ENCODE data around the gene LHFPL6.

Gene LHFPL6

DNA sequence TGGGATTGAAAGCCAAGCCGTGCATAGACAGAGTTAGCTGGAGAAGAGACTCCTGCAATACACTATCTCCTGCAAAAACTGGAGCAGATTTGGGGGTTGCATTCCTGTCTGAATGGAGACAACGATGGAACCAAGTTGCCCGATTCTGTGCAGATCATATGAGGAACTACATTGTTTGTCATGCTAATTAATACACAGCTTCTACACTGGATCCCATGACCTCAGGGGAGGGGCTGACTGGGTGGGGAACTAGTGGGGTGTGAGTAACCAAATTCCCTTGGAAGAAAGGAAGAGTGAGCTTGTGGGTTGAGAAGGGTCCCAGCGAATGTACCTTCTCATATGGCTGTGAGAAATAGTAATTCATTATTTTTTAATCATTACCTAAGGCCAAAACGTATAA lies 214.0 kb downstream of the LHFPL6 start:
- H3K9me3 ChIP-seq (replicated peaks in 1 of 2; ENCODE audit: control insufficient read depth in 2 of 2, insufficient read depth in 1 of 2, low read depth in 1 of 2, low read length in 2 of 2) = no peaks in the 10 kb centered on the region
- DNase-seq (ENCODE audit: low spot score) = no peak
- no peak overlapping the region for H3K4ac ChIP-seq (ENCODE audit: low read length)
- no peak overlapping the region for H3K27ac ChIP-seq (replicated peaks; ENCODE audit: low read length)
- H2BK15ac ChIP-seq (ENCODE audit: low read length) = no peak overlapping the region
- no peak overlapping the region for H3K14ac ChIP-seq (ENCODE audit: low read length)
- H3K27me3 ChIP-seq (ENCODE audit: control insufficient read depth in 3 of 3, insufficient read depth in 3 of 3, low read depth in 1 of 3, low read length in 3 of 3) = no peaks in the 10 kb centered on the region
- no peak overlapping the region for H2BK12ac ChIP-seq (ENCODE audit: low read length)
- no peak overlapping the region for H4K91ac ChIP-seq (ENCODE audit: low read depth, low read length, poor library complexity)
- no peak overlapping the region for H2BK120ac ChIP-seq (ENCODE audit: low read depth, low read length)
- H3K36me3 ChIP-seq (replicated peaks in 1 of 2; ENCODE audit: control insufficient read depth in 2 of 2, insufficient read depth in 2 of 2, low read length in 2 of 2) = no peaks in the 10 kb centered on the region
- H2AK5ac ChIP-seq (ENCODE audit: low read depth, low read length) = no peak overlapping the region
- no peak overlapping the region for H3K18ac ChIP-seq (ENCODE audit: low read length)
- no peak overlapping the region for H2AFZ ChIP-seq (ENCODE audit: low read length)
- no peak overlapping the region for H3K9ac ChIP-seq (ENCODE audit: low read depth, low read length, poor library complexity)
- no peaks in the 10 kb centered on the region for H3K79me1 ChIP-seq (ENCODE audit: low read depth, low read length)
- H3K23ac ChIP-seq (ENCODE audit: low read depth, low read length, poor library complexity) = no peak overlapping the region
- no peak overlapping the region for H4K8ac ChIP-seq (ENCODE audit: low read depth, low read length)
- no peak overlapping the region for H3K4me3 ChIP-seq (ENCODE audit: low read length in 2 of 2)
- no peak overlapping the region for H3K4me2 ChIP-seq (ENCODE audit: insufficient read depth, low read length, poor library complexity, severe bottlenecking)
- WGBS, 2 donors (ENCODE audit: extremely low coverage in 2 of 2, insufficient read length in 2 of 2, insufficient replicate concordance in 1 of 2) = no CpG with 5 or more reads among the region's 5 CpGs
- peaks cover 19 to 23% of the 10 kb centered on the region in 2 donors for H3K4me1 ChIP-seq (ENCODE audit: control insufficient read depth in 2 of 2, insufficient read depth in 1 of 2, low read depth in 1 of 2, low read length in 2 of 2)
- no peak overlapping the region for H2BK5ac ChIP-seq (ENCODE audit: low read length)

DNA sequence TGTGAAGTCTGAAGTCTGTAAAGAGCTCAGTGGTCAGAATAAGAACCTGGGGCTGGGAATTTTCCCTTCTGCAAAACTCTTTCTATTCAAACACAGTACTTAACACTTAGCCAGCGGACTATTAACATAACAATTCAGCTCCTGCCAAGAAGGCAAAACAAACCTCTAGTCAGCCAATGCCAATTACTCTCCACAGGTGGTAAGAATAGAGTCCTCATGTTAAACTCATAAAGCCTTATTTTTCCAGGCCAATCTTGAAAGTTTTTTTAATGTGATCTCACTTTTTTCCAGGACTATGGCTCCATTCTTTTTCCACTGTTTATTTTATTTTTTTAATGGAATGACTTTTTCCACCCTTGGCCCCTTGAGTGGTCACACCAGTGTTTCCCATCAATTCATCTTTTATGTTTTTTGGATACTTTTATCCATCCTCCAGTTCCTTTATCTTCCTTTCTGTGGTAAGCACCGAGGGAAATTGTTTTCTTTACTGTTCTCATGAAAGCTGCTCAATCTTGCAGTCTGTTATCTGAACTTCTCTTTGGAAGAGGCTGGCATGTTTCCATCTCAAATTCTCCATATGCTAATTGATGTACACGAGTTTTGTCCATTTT lies 217.3 kb downstream of the LHFPL6 start:
- Histone ChIP-seq H3K27me3 (ENCODE audit: control insufficient read depth in 3 of 3, insufficient read depth in 3 of 3, low read depth in 1 of 3, low read length in 3 of 3) (no peaks in the 10 kb centered on the region), H3K4me3 (ENCODE audit: low read length in 2 of 2) (no peak overlapping the region)
- DNase-seq (ENCODE audit: low spot score) = peak; percentile 36

DNA sequence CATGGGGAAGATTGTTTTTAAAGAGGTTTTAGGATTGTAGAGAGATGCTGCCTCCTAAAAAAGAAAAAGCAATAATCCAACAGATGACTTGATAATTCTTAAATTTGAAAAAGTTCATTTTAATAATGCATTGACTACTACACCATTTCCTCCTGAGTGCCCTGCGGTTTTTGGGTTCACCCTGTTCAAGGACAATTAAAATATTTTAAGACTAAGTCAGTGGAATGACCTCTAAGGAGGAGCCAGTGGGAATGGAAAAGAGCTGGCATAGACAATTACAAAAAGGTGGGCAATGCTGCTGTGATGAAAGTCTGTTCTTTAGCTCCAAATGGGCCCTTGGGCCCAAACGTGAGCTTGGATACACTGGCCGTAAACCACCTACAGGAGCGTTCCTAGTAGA lies 217.8 kb downstream of the LHFPL6 start:
- Histone ChIP-seq H3K9me3 (replicated peaks in 1 of 2; ENCODE audit: control insufficient read depth in 2 of 2, insufficient read depth in 1 of 2, low read depth in 1 of 2, low read length in 2 of 2) (peaks cover 0 to 23% of the 10 kb centered on the region in 2 donors), H3K36me3 (replicated peaks in 1 of 2; ENCODE audit: control insufficient read depth in 2 of 2, insufficient read depth in 2 of 2, low read length in 2 of 2) (no peaks in the 10 kb centered on the region), H2BK5ac (ENCODE audit: low read length) (no peak overlapping the region), H2BK12ac (ENCODE audit: low read length) (no peak overlapping the region), H2AK5ac (ENCODE audit: low read depth, low read length) (no peak overlapping the region), H3K27ac (replicated peaks; ENCODE audit: low read length) (no peak overlapping the region), H3K4me1 (ENCODE audit: control insufficient read depth in 2 of 2, insufficient read depth in 1 of 2, low read depth in 1 of 2, low read length in 2 of 2) (peaks cover 19 to 23% of the 10 kb centered on the region in 2 donors), H4K8ac (ENCODE audit: low read depth, low read length) (no peak overlapping the region), H3K23ac (ENCODE audit: low read depth, low read length, poor library complexity) (no peak overlapping the region), H3K4me3 (ENCODE audit: low read length in 2 of 2) (no peak overlapping the region), H3K4me2 (ENCODE audit: insufficient read depth, low read length, poor library complexity, severe bottlenecking) (no peak overlapping the region), H3K14ac (ENCODE audit: low read length) (no peak overlapping the region), H3K9ac (ENCODE audit: low read depth, low read length, poor library complexity) (no peak overlapping the region), H2AFZ (ENCODE audit: low read length) (no peak overlapping the region), H2BK120ac (ENCODE audit: low read depth, low read length) (no peak overlapping the region), H3K27me3 (ENCODE audit: control insufficient read depth in 3 of 3, insufficient read depth in 3 of 3, low read depth in 1 of 3, low read length in 3 of 3) (no peaks in the 10 kb centered on the region), H3K4ac (ENCODE audit: low read length) (no peak overlapping the region), H4K91ac (ENCODE audit: low read depth, low read length, poor library complexity) (no peak overlapping the region), H3K79me1 (ENCODE audit: low read depth, low read length) (no peaks in the 10 kb centered on the region), H2BK15ac (ENCODE audit: low read length) (no peak overlapping the region), H3K18ac (ENCODE audit: low read length) (no peak overlapping the region)
- DNase-seq (ENCODE audit: low spot score) = no peak
- no CpG with 5 or more reads among the region's 4 CpGs for WGBS, 2 donors (ENCODE audit: extremely low coverage in 2 of 2, insufficient read length in 2 of 2, insufficient replicate concordance in 1 of 2)

More for the DNA sequence above, 217.3 kb downstream of the LHFPL6 start:
- no peak overlapping the region for H2BK120ac ChIP-seq (ENCODE audit: low read depth, low read length)
- H2BK12ac ChIP-seq (ENCODE audit: low read length) = no peak overlapping the region
- no CpG with 5 or more reads among the region's 3 CpGs for WGBS, 2 donors (ENCODE audit: extremely low coverage in 2 of 2, insufficient read length in 2 of 2, insufficient replicate concordance in 1 of 2)
- no peak overlapping the region for H3K18ac ChIP-seq (ENCODE audit: low read length)
- no peak overlapping the region for H4K91ac ChIP-seq (ENCODE audit: low read depth, low read length, poor library complexity)
- H3K9ac ChIP-seq (ENCODE audit: low read depth, low read length, poor library complexity) = no peak overlapping the region
- H3K4me1 ChIP-seq (ENCODE audit: control insufficient read depth in 2 of 2, insufficient read depth in 1 of 2, low read depth in 1 of 2, low read length in 2 of 2) = peaks cover 19 to 23% of the 10 kb centered on the region in 2 donors
- no peak overlapping the region for H3K4ac ChIP-seq (ENCODE audit: low read length)
- no peak overlapping the region for H3K23ac ChIP-seq (ENCODE audit: low read depth, low read length, poor library complexity)
- H3K36me3 ChIP-seq (replicated peaks in 1 of 2; ENCODE audit: control insufficient read depth in 2 of 2, insufficient read depth in 2 of 2, low read length in 2 of 2) = no peaks in the 10 kb centered on the region
- no peak overlapping the region for H2AFZ ChIP-seq (ENCODE audit: low read length)
- H3K9me3 ChIP-seq (replicated peaks in 1 of 2; ENCODE audit: control insufficient read depth in 2 of 2, insufficient read depth in 1 of 2, low read depth in 1 of 2, low read length in 2 of 2) = peaks cover 0 to 17% of the 10 kb centered on the region in 2 donors
- H3K27ac ChIP-seq (replicated peaks; ENCODE audit: low read length) = no peak overlapping the region
- H3K4me2 ChIP-seq (ENCODE audit: insufficient read depth, low read length, poor library complexity, severe bottlenecking) = no peak overlapping the region
- H2AK5ac ChIP-seq (ENCODE audit: low read depth, low read length) = no peak overlapping the region
- no peaks in the 10 kb centered on the region for H3K79me1 ChIP-seq (ENCODE audit: low read depth, low read length)
- H2BK5ac ChIP-seq (ENCODE audit: low read length) = no peak overlapping the region
- H4K8ac ChIP-seq (ENCODE audit: low read depth, low read length) = no peak overlapping the region
- H3K14ac ChIP-seq (ENCODE audit: low read length) = no peak overlapping the region
- no peak overlapping the region for H2BK15ac ChIP-seq (ENCODE audit: low read length)

DNA sequence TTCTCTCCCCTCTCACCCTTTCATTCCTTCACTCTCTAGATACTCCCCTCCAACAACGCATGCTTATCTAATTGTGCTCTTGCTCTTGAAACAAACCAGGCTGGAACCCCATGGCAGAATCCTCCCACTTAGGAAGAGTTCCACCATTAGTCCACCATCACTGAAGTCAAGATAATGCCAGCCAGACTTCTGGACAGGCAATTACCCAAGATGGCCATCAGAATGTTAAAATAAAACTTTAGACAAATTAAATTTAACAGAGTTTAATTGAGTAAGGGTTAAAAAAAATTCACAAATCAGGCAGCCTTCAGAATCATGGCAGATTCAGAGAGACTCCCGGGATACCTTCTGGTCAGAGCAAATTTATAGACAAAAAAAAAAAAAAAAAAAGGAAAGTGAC lies 221.5 kb downstream of the LHFPL6 start:
- H3K14ac ChIP-seq (ENCODE audit: low read length) = no peak overlapping the region
- H2BK12ac ChIP-seq (ENCODE audit: low read length) = no peak overlapping the region
- H3K9ac ChIP-seq (ENCODE audit: low read depth, low read length, poor library complexity) = no peak overlapping the region
- no peak overlapping the region for H3K4ac ChIP-seq (ENCODE audit: low read length)
- peaks cover 0 to 33% of the 10 kb centered on the region in 2 donors for H3K9me3 ChIP-seq (replicated peaks in 1 of 2; ENCODE audit: control insufficient read depth in 2 of 2, insufficient read depth in 1 of 2, low read depth in 1 of 2, low read length in 2 of 2)
- H3K18ac ChIP-seq (ENCODE audit: low read length) = no peak overlapping the region
- H4K8ac ChIP-seq (ENCODE audit: low read depth, low read length) = no peak overlapping the region
- no peak overlapping the region for H3K4me2 ChIP-seq (ENCODE audit: insufficient read depth, low read length, poor library complexity, severe bottlenecking)
- no peak overlapping the region for H4K91ac ChIP-seq (ENCODE audit: low read depth, low read length, poor library complexity)
- H3K79me1 ChIP-seq (ENCODE audit: low read depth, low read length) = no peaks in the 10 kb centered on the region
- H3K23ac ChIP-seq (ENCODE audit: low read depth, low read length, poor library complexity) = no peak overlapping the region
- no peak overlapping the region for H3K4me3 ChIP-seq (ENCODE audit: low read length in 2 of 2)
- DNase-seq (ENCODE audit: low spot score) = no peak
- H3K27me3 ChIP-seq (ENCODE audit: control insufficient read depth in 3 of 3, insufficient read depth in 3 of 3, low read depth in 1 of 3, low read length in 3 of 3) = no peaks in the 10 kb centered on the region
- H2BK5ac ChIP-seq (ENCODE audit: low read length) = no peak overlapping the region
- peaks cover 0 to 21% of the 10 kb centered on the region in 2 donors for H3K36me3 ChIP-seq (replicated peaks in 1 of 2; ENCODE audit: control insufficient read depth in 2 of 2, insufficient read depth in 2 of 2, low read length in 2 of 2)
- no peak overlapping the region for H2BK120ac ChIP-seq (ENCODE audit: low read depth, low read length)
- H2AK5ac ChIP-seq (ENCODE audit: low read depth, low read length) = no peak overlapping the region
- peaks cover 12 to 14% of the 10 kb centered on the region in 2 donors for H3K4me1 ChIP-seq (ENCODE audit: control insufficient read depth in 2 of 2, insufficient read depth in 1 of 2, low read depth in 1 of 2, low read length in 2 of 2)
- no peak overlapping the region for H2BK15ac ChIP-seq (ENCODE audit: low read length)
- no peak overlapping the region for H2AFZ ChIP-seq (ENCODE audit: low read length)
- no peak overlapping the region for H3K27ac ChIP-seq (replicated peaks; ENCODE audit: low read length)
- no CpG with 5 or more reads among the region's 2 CpGs for WGBS, 2 donors (ENCODE audit: extremely low coverage in 2 of 2, insufficient read length in 2 of 2, insufficient replicate concordance in 1 of 2)

All from neuronal stem cell (in vitro differentiated cells).